CD14-positive monocyte (primary cell): ENCODE measurements around the gene CCDC34. TPM values are rescaled to one million over a fixed set of nuclear protein-coding genes. Genes with fewer than 3 reads are reported as not detected.
"Not testable (repeated sequence)": the region's sequence is repeated elsewhere in the genome, so short reads cannot be mapped to it uniquely, and the experiment has no call there.

ENCODE experiments used
- DNase-seq, 3 donors: peaks; one replicate each; pipeline ENCODE4 v3.0.0-alpha.2; 2011 to 2022
- H2AFZ ChIP-seq: 2 replicates; pipeline ENCODE4 v1.6.0; 2012; ENCODE audit warnings: mild to moderate bottlenecking, low read depth, low read length, inconsistent platforms; ENCODE audit not compliant: insufficient read depth, poor library complexity, severe bottlenecking
- H3K27ac ChIP-seq, 2 donors: 1 replicate in 1 of 2; 2 replicates in 1 of 2; pipeline ENCODE4 v1.5.1; 2012 to 2013; ENCODE audit warnings: low read length in 2 of 2, control low read depth in 1 of 2, inconsistent platforms in 1 of 2, low read depth in 1 of 2, mild to moderate bottlenecking in 1 of 2
- H3K27me3 ChIP-seq, 2 donors: one replicate each; pipeline versions ENCODE4 v1.6.0 to v1.6.1; 2011 to 2013; ENCODE audit warnings: low read length in 2 of 2; ENCODE audit not compliant: control insufficient read depth in 2 of 2, insufficient read depth in 2 of 2
- H3K36me3 ChIP-seq, 2 donors: replicated peaks in 1 of 2; 1 replicate in 1 of 2; 2 replicates in 1 of 2; pipeline versions ENCODE4 v1.5.1 to v1.6.1; 2012 to 2013; ENCODE audit warnings: low read length in 2 of 2, control low read depth in 1 of 2, inconsistent platforms in 1 of 2, mild to moderate bottlenecking in 1 of 2; ENCODE audit not compliant: insufficient read depth in 2 of 2, control insufficient read depth in 1 of 2
- H3K4me1 ChIP-seq, 2 donors: 1 replicate in 1 of 2; 2 replicates in 1 of 2; pipeline versions ENCODE4 v1.5.1 to v1.6.1; 2012 to 2013; ENCODE audit warnings: low read length in 2 of 2, control low read depth in 1 of 2, inconsistent platforms in 1 of 2, mild to moderate bottlenecking in 1 of 2, moderate library complexity in 1 of 2; ENCODE audit not compliant: insufficient read depth in 2 of 2, control insufficient read depth in 1 of 2
- H3K4me2 ChIP-seq: replicated peaks from 2 replicates; pipeline ENCODE3; 2012; ENCODE audit warnings: low read length, moderate library complexity, mild to moderate bottlenecking; ENCODE audit not compliant: poor library complexity, severe bottlenecking; ENCODE audit errors: extremely low read depth
- H3K4me3 ChIP-seq, 3 experiments: fragments of 200-600 bp in 1 of 3; sonication (generic) in 1 of 3; replicated peaks in 1 of 3; 1 replicate in 2 of 3; 2 replicates in 1 of 3; pipeline ENCODE4 v1.5.1; 2011 to 2013; ENCODE audit warnings: low read length in 3 of 3, mild to moderate bottlenecking in 3 of 3, control low read depth in 2 of 3, low read depth in 2 of 3, inconsistent platforms in 1 of 3, moderate library complexity in 1 of 3
- H3K79me2 ChIP-seq: 2 replicates; pipeline ENCODE4 v1.6.0; 2012; ENCODE audit warnings: mild to moderate bottlenecking, control low read depth, inconsistent platforms, low read length, moderate library complexity; ENCODE audit not compliant: insufficient read depth
- H3K9ac ChIP-seq: 2 replicates; pipeline ENCODE4 v1.6.0; 2017; ENCODE audit warnings: low read length, mild to moderate bottlenecking; ENCODE audit not compliant: insufficient read depth, poor library complexity, severe bottlenecking
- H3K9me3 ChIP-seq, 2 donors: replicated peaks in 1 of 2; 1 replicate in 1 of 2; 2 replicates in 1 of 2; pipeline versions ENCODE4 v1.5.1 to v1.6.1; 2012 to 2013; ENCODE audit warnings: low read length in 2 of 2, control low read depth in 1 of 2; ENCODE audit not compliant: control insufficient read depth in 1 of 2, insufficient read depth in 1 of 2
- H4K20me1 ChIP-seq: 2 replicates; pipeline ENCODE4 v1.6.0; 2012; ENCODE audit warnings: mild to moderate bottlenecking, low read length, control low read depth, moderate library complexity; ENCODE audit not compliant: insufficient read depth
- H3K27ac Mint-ChIP-seq, 7 donors: one replicate each; pipeline ENCODE4 v1.8.0; 2020; ENCODE audit warnings: mild to moderate bottlenecking in 7 of 7, mixed read lengths in 7 of 7, moderate library complexity in 6 of 7, inconsistent platforms in 2 of 7
- H3K27me3 Mint-ChIP-seq, 3 donors: one replicate each; pipeline ENCODE4 v1.8.0; 2021 to 2022; ENCODE audit warnings: low read depth in 3 of 3, mild to moderate bottlenecking in 3 of 3, mixed read lengths in 3 of 3, moderate library complexity in 3 of 3, inconsistent platforms in 1 of 3
- H3K36me3 Mint-ChIP-seq, 2 donors: one replicate each; pipeline ENCODE4 v1.8.0; 2020; ENCODE audit warnings: mixed read lengths in 2 of 2, inconsistent platforms in 1 of 2, mild to moderate bottlenecking in 1 of 2
- H3K4me1 Mint-ChIP-seq: one replicate; pipeline ENCODE4 v1.8.0; 2020; ENCODE audit warnings: mild to moderate bottlenecking, mixed read lengths
- H3K4me3 Mint-ChIP-seq, 2 donors: one replicate each; pipeline ENCODE4 v1.8.0; 2020; ENCODE audit warnings: mild to moderate bottlenecking in 2 of 2, mixed read lengths in 2 of 2, moderate library complexity in 1 of 2
- H3K9me3 Mint-ChIP-seq, 7 donors: one replicate each; pipeline ENCODE4 v1.8.0; 2020 to 2022; ENCODE audit warnings: mixed read lengths in 7 of 7, mild to moderate bottlenecking in 6 of 7, moderate library complexity in 6 of 7, inconsistent platforms in 2 of 7
- WGBS: methylation state at CpG from one replicate; pipeline ENCODE4 v1.1.5; 2013; ENCODE audit warnings: missing lambda C conversion rate; ENCODE audit not compliant: insufficient coverage; 5-methylcytosine and 5-hydroxymethylcytosine counted together
- intact Hi-C, 2 donors: fragments of 100-400 bp; cut with micrococcal nuclease; formaldehyde crosslinking; loops; one replicate each; pipeline versions ENCODE4 v1.15.0 to v1.15.1; 2023
- polyA plus RNA-seq, 3 donors: library from polyadenylated mRNA; depleted of rRNA in 1 of 3; unstranded in 2 of 3; stranded (reverse) in 1 of 3; fragments of 300-500 nt in 2 of 3; fragments of >200 nt in 1 of 3; fragmentation: Illumina TruSeq in 2 of 3; gene quantifications; 1 replicate in 2 of 3; 2 replicates in 1 of 3; pipeline ENCODE4 v1.2.3, GENCODE V29; 2012 to 2021
- TF ChIP-seq, protein P1 (sequence below): fragments of 200-600 bp; IDR thresholded peaks from one replicate; pipeline ENCODE4 v1.8.0; 2022; ENCODE audit warnings: antibody characterized with exemption, mild to moderate bottlenecking

Gene CCDC34
- polyA plus RNA-seq, 3 donors = 0.08 to 0.11 (median 0.11) TPM

DNA sequence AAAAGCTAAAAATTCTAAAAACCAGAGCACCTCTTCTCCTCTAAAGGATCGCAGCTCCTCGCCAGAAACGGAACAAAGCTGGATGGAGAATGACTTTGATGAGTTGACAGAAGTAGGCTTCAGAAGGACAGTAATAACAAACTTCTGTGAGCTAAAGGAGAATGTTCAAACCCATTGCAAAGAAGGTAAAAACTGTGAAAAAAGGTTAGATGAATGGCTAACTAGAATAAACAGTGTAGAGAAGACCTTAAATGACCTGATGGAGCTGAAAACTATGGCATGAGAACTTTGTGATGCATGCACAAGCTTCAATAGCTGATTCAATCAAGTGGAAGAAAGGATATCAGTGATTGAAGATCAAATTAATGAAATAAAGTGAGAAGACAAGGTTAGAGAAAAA lies 40.8 kb downstream of the CCDC34 start:
- H3K27me3 Mint-ChIP-seq, H3K79me2 ChIP-seq, H3K9ac ChIP-seq, H3K4me1 ChIP-seq, H3K4me3 Mint-ChIP-seq, DNase-seq, H3K27ac Mint-ChIP-seq, H3K4me3 ChIP-seq, intact Hi-C loops, H3K4me1 Mint-ChIP-seq, H3K27ac ChIP-seq, H4K20me1 ChIP-seq, H3K4me2 ChIP-seq, H3K27me3 ChIP-seq, H3K36me3 Mint-ChIP-seq, H3K36me3 ChIP-seq, H2AFZ ChIP-seq: not testable (repeated sequence)
- peaks cover 0 to 12% of the 10 kb centered on the region in 2 donors for H3K9me3 ChIP-seq
- H3K9me3 Mint-ChIP-seq = peaks cover 5 to 16% (median 11%) of the 10 kb centered on the region in 7 donors
- no CpG with 5 or more reads among the region's 3 CpGs for WGBS

DNA sequence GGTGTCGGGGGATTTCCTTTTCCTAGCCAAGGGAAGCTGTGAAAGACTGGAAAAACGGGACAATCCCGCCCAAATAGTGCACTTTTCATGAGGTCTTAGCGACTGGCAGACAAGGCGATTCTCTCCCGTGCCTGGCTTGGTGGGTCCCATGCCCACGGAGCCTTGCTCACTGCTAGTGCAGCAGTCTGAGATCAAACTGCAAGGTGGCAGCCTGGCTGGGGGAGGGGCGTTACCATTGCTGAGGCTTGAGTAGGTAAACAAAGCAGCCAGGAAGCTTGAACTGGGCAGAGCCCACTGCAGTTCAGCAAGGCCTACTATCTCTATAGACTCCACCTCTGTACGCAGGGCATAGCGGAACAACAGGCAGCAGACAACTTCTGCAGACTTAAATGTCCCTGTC lies 41.7 kb downstream of the CCDC34 start:
- H3K4me3 Mint-ChIP-seq, H3K4me2 ChIP-seq, H3K27me3 Mint-ChIP-seq, DNase-seq, H3K4me1 Mint-ChIP-seq, H3K27ac Mint-ChIP-seq, H3K27me3 ChIP-seq, H3K9ac ChIP-seq, H3K79me2 ChIP-seq, H4K20me1 ChIP-seq, H3K36me3 ChIP-seq, intact Hi-C loops, H2AFZ ChIP-seq, H3K4me1 ChIP-seq, H3K27ac ChIP-seq, H3K36me3 Mint-ChIP-seq, H3K4me3 ChIP-seq: not testable (repeated sequence)
- H3K9me3 Mint-ChIP-seq = peaks cover 3 to 16% (median 9%) of the 10 kb centered on the region in 7 donors
- H3K9me3 ChIP-seq = peaks cover 0 to 12% of the 10 kb centered on the region in 2 donors
- 90% methylated on average over 9 of the region's 10 CpGs for WGBS

DNA sequence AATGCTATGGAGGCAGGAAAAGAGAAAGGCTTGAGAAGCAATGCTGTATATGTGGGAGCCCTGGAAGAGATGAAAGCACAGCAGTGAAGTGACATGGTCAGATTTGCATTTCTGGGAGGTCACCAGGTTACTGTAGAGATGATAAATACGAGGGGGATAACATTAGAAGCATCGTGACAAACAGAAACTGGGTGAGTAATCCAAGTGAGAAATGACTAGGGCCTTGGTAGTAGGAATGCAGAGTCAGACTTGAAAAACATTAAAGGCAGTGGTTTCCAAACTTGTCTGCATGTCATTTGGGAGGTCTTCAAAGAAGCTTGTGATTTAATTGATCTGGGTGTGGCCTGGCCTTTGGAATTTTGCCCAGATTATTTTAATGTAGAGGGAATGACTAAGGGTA lies 43.9 kb downstream of the CCDC34 start:
- no peak overlapping the region for H3K27ac ChIP-seq
- TF ChIP-seq, protein P1, sequence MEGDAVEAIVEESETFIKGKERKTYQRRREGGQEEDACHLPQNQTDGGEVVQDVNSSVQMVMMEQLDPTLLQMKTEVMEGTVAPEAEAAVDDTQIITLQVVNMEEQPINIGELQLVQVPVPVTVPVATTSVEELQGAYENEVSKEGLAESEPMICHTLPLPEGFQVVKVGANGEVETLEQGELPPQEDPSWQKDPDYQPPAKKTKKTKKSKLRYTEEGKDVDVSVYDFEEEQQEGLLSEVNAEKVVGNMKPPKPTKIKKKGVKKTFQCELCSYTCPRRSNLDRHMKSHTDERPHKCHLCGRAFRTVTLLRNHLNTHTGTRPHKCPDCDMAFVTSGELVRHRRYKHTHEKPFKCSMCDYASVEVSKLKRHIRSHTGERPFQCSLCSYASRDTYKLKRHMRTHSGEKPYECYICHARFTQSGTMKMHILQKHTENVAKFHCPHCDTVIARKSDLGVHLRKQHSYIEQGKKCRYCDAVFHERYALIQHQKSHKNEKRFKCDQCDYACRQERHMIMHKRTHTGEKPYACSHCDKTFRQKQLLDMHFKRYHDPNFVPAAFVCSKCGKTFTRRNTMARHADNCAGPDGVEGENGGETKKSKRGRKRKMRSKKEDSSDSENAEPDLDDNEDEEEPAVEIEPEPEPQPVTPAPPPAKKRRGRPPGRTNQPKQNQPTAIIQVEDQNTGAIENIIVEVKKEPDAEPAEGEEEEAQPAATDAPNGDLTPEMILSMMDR = no peak
- H4K20me1 ChIP-seq = no peaks in the 10 kb centered on the region
- no peak overlapping the region for H2AFZ ChIP-seq
- no peaks in the 10 kb centered on the region for H3K79me2 ChIP-seq
- 80% methylated on average over 1 of the region's 2 CpGs for WGBS
- intact Hi-C loops = no loop called here
- H3K9ac ChIP-seq = no peak overlapping the region
- Mint-ChIP-seq H3K4me3 (no peak overlapping the region), H3K4me1 (no peaks in the 10 kb centered on the region), H3K27ac (no peak overlapping the region), H3K36me3 (no peaks in the 10 kb centered on the region), H3K27me3 (peaks cover 0 to under 1% (median 0%) of the 10 kb centered on the region in 3 donors), H3K9me3 (peaks cover 0 to 12% (median 8%) of the 10 kb centered on the region in 7 donors)
- no peaks in the 10 kb centered on the region for H3K27me3 ChIP-seq
- H3K4me2 ChIP-seq = no peak overlapping the region
- H3K9me3 ChIP-seq = peaks cover 0 to 12% of the 10 kb centered on the region in 2 donors
- no peak overlapping the region for H3K4me3 ChIP-seq
- no peaks in the 10 kb centered on the region for H3K36me3 ChIP-seq
- no peaks in the 10 kb centered on the region for H3K4me1 ChIP-seq
- DNase-seq = no peak
